NCI-H345 (cell line): ENCODE measurements around the gene TSPEAR.
"Not testable (repeated sequence)": the region's sequence is repeated elsewhere in the genome, so short reads cannot be mapped to it uniquely, and the experiment has no call there.

Source experiments
- DNase-seq: peaks from one replicate; lab custom pipeline; 2025; lab: John Stamatoyannopoulos, UW

Gene TSPEAR

GRCh38 chr21:44702111-44702972, 9.0 kb downstream of the TSPEAR start:
- DNase-seq, result peak; percentile 76

- DNase-seq, result peak; percentile 57
Measured at GRCh38 chr21:44701541-44701940, 9.8 kb downstream of the TSPEAR start.

- no peak for DNase-seq
Measured at GRCh38 chr21:44701023-44701400, 10.4 kb downstream of the TSPEAR start.

GRCh38 chr21:44700101-44701022, 11.0 kb downstream of the TSPEAR start:
- no peak for DNase-seq

GRCh38 chr21:44699502-44700001, 11.8 kb downstream of the TSPEAR start:
- no peak for DNase-seq

- no peak for DNase-seq
Measured at GRCh38 chr21:44697811-44698734, 13.3 kb downstream of the TSPEAR start.

- not testable (repeated sequence) for DNase-seq
Measured at GRCh38 chr21:44697172-44697810, 14.1 kb downstream of the TSPEAR start, which contains the start of gene KRTAP10-12. KRTAP10-12 (plus strand) TSS chr21:44697172; CDS start chr21:44697202, 30 bp downstream.

GRCh38 chr21:44696572-44696971, 14.8 kb downstream of the TSPEAR start:
- DNase-seq, result no peak

- DNase-seq, result no peak
Measured at GRCh38 chr21:44695641-44696040, 15.7 kb downstream of the TSPEAR start.

- no peak for DNase-seq
Measured at GRCh38 chr21:44695184-44695583, 16.2 kb downstream of the TSPEAR start.

- DNase-seq, result no peak
Measured at GRCh38 chr21:44694776-44695175, 16.6 kb downstream of the TSPEAR start.

GRCh38 chr21:44692798-44693512, 18.4 kb downstream of the TSPEAR start:
- no peak for DNase-seq

- no peak for DNase-seq
Measured at GRCh38 chr21:44691686-44692085, 19.7 kb downstream of the TSPEAR start.

- not testable (repeated sequence) for DNase-seq
Measured at GRCh38 chr21:44689740-44690139, 21.6 kb downstream of the TSPEAR start.

GRCh38 chr21:44687671-44688070, 23.7 kb downstream of the TSPEAR start:
- DNase-seq, result peak; percentile 76

GRCh38 chr21:44686843-44687561, 24.4 kb downstream of the TSPEAR start:
- DNase-seq, result peak; percentile 48

GRCh38 chr21:44686000-44686781, 25.2 kb downstream of the TSPEAR start:
- DNase-seq, result no peak

GRCh38 chr21:44685050-44685449, 26.3 kb downstream of the TSPEAR start:
- not testable (repeated sequence) for DNase-seq

- no peak for DNase-seq
Measured at GRCh38 chr21:44684483-44684882, 26.9 kb downstream of the TSPEAR start.
